H1 (cell line): ENCODE measurements around the gene RNF13. TPM values are rescaled to one million over a fixed set of nuclear protein-coding genes. Genes with fewer than 3 reads are reported as not detected.
A peak's percentile ranks its signal among the peaks of the same experiment; 100 is the strongest.

Experiments used
- CBX8 ChIP-seq: fragments of 300-800, 300-1000 bp; sonication (generic); IDR thresholded peaks from 2 replicates; pipeline ENCODE4 v1.7.1; 2016; ENCODE audit warnings: low read depth, low read length, borderline replicate concordance
- CHD1 ChIP-seq: IDR thresholded peaks from 2 replicates; pipeline ENCODE4 v1.6.1; 2012; ENCODE audit warnings: low read depth, low read length, improper control_type of control experiment
- EP300 ChIP-seq, 2 experiments: IDR thresholded peaks; 1 replicate in 1 of 2; 2 replicates in 1 of 2; pipeline ENCODE4 v1.6.1; 2011 to 2012; ENCODE audit warnings: low read depth in 2 of 2, low read length in 2 of 2, mild to moderate bottlenecking in 2 of 2, borderline replicate concordance in 1 of 2, inconsistent platforms in 1 of 2, moderate library complexity in 1 of 2
- FOSL1 ChIP-seq: IDR thresholded peaks from 2 replicates; pipeline ENCODE4 v1.6.1; 2011; ENCODE audit warnings: mild to moderate bottlenecking, low read depth, low read length, moderate library complexity; ENCODE audit not compliant: insufficient read depth
- GTF2F1 ChIP-seq: IDR thresholded peaks from 2 replicates; pipeline ENCODE4 v1.6.1; 2012; ENCODE audit warnings: low read depth, low read length, improper control_type of control experiment, borderline replicate concordance
- HDAC6 ChIP-seq: IDR thresholded peaks from one replicate; pipeline ENCODE4 v1.7.1; 2012; ENCODE audit warnings: low read depth, mild to moderate bottlenecking, inconsistent platforms, low read length, moderate library complexity
- JUND ChIP-seq: IDR thresholded peaks from 2 replicates; pipeline ENCODE4 v1.6.1; 2011; ENCODE audit warnings: mild to moderate bottlenecking, improper control_type of control experiment, low read length
- KDM1A ChIP-seq: fragments of 200-600, 300-600 bp; sonication (generic); IDR thresholded peaks from 2 replicates; pipeline ENCODE4 v1.7.1; 2016; ENCODE audit warnings: mild to moderate bottlenecking, low read length, borderline replicate concordance
- PHF8 ChIP-seq: fragments of 200-600 bp; sonication (generic); conservative IDR thresholded peaks from 2 replicates; pipeline ENCODE4 v1.7.1; 2012; ENCODE audit warnings: low read depth, mild to moderate bottlenecking, inconsistent platforms, low read length, moderate library complexity
- POLR2AphosphoS5 ChIP-seq: IDR thresholded peaks from 2 replicates; pipeline ENCODE4 v1.6.1; 2011; ENCODE audit warnings: low read depth, low read length
- SAP30 ChIP-seq: fragments of 300-600 bp; sonication (generic); IDR thresholded peaks from 2 replicates; pipeline ENCODE4 v1.7.1; 2012; ENCODE audit warnings: low read length, moderate library complexity, mild to moderate bottlenecking, inconsistent platforms; ENCODE audit not compliant: insufficient read depth, insufficient replicate concordance
- SIN3A ChIP-seq, 2 experiments: IDR thresholded peaks in 1 of 2; conservative IDR thresholded peaks in 1 of 2; 2 replicates each; pipeline ENCODE4 v1.6.1; 2011 to 2012; ENCODE audit warnings: low read length in 2 of 2, improper control_type of control experiment in 1 of 2, low read depth in 1 of 2, mild to moderate bottlenecking in 1 of 2
- SP4 ChIP-seq: IDR thresholded peaks from 2 replicates; pipeline ENCODE4 v1.6.1; 2012; ENCODE audit warnings: low read length, inconsistent platforms
- TCF12 ChIP-seq: IDR thresholded peaks from 2 replicates; pipeline ENCODE4 v1.6.1; 2011; ENCODE audit warnings: low read depth, mild to moderate bottlenecking, low read length
- polyA plus RNA-seq, 7 experiments: library from polyadenylated mRNA; depleted of rRNA in 3 of 7; stranded (reverse) in 5 of 7; unstranded in 2 of 7; fragments of >200 nt in 5 of 7; fragments of 200-250 nt in 2 of 7; gene quantifications; 1 replicate in 5 of 7; 2 replicates in 1 of 7; 4 replicates in 1 of 7; pipeline versions ENCODE4 v1.2.1 to v1.2.3, GENCODE V29; 2011 to 2013; ENCODE audit warnings: missing spikeins in 2 of 7, mixed read lengths in 2 of 7
- total RNA-seq: library from RNA; stranded (reverse); fragmentation: NEBNext Ultra II Directional; extraction: Animal tissue kit (Norgen Biotek cat#: 25700); gene quantifications from 2 replicates; pipeline ENCODE4 v1.2.1, GENCODE V29; 2021
- TF ChIP-seq, protein P1 (sequence below): IDR thresholded peaks from 2 replicates; pipeline ENCODE4 v1.6.1; 2012; ENCODE audit warnings: low read length, inconsistent platforms
- TF ChIP-seq, protein P2 (sequence below): IDR thresholded peaks from 2 replicates; pipeline ENCODE4 v1.6.1; 2012; ENCODE audit warnings: inconsistent platforms
- TF ChIP-seq, protein P3 (sequence below): IDR thresholded peaks from 2 replicates; pipeline ENCODE4 v1.6.1; 2012; ENCODE audit warnings: inconsistent platforms

The RNF13 gene
- total and polyA plus RNA-seq, 2 of the 8 experiments (the other 6 are each of a cell fraction or from before 2014, with no cell fraction given), result 19.4 to 35.4 TPM

DNA sequence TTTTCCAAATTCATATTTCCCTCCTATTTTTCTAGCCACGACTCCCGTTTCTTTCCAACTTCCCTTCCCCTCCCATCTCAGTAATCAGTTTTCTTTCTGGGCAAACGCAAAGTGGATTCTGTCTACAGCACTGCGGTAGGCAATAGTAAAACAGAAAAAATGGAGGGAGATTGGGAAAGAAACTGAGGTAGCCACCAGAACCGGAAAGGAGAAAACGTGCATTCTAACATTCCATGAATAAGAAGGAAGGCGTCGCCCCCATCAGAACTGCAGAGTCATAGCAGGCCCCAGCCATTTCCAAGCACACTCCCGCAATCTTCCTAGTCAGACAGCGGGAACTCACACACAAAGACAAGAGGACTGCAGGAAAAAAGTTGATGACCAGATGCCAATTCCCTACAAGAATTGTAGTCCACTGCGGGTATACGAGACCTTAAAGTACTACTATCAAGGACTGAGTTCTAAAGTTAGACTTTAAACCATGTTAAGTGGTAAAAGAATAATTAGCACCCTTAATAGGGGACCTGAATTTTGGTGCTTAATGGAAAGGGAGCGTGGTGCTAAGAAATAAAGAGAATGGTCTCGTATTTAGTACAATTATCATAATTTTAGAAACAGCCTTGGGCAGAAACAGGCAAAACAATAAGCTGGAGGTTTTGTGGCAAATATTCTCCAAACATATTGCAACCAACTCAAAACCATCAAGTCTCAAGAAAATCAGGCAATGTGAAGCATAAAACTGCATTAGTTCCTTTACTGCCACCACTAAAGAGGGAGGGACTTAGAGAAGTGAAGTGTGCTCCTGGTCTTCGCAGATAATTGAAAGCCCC lies 156.3 kb downstream of the RNF13 start (continued):
- TF ChIP-seq EP300 (IDR thresholded peaks at IDR 0.05; ENCODE audit: borderline replicate concordance in 1 of 2, low read depth in 2 of 2, low read length in 2 of 2), result 0 out of 3 replicates have a peak, but pooled peaks of 1 of the 2 experiments have one; percentile 38
- TF ChIP-seq TCF12, result 0 out of 2 replicates have a peak, but pooled peaks have one; percentile 21
- peak; percentile 87 for TF ChIP-seq POLR2AphosphoS5
- no peak for TF ChIP-seq SAP30
- peak; percentile 82; the same call in 1 of the 2 replicates for TF ChIP-seq SP4
- no peak for TF ChIP-seq KDM1A
- 0 out of 2 replicates have a peak, but pooled peaks have one; percentile 18 for TF ChIP-seq PHF8
- TF ChIP-seq, protein P1, sequence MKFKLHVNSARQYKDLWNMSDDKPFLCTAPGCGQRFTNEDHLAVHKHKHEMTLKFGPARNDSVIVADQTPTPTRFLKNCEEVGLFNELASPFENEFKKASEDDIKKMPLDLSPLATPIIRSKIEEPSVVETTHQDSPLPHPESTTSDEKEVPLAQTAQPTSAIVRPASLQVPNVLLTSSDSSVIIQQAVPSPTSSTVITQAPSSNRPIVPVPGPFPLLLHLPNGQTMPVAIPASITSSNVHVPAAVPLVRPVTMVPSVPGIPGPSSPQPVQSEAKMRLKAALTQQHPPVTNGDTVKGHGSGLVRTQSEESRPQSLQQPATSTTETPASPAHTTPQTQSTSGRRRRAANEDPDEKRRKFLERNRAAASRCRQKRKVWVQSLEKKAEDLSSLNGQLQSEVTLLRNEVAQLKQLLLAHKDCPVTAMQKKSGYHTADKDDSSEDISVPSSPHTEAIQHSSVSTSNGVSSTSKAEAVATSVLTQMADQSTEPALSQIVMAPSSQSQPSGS, result peak; percentile 72
- TF ChIP-seq GTF2F1, result peak; percentile 69; the same call in 1 of the 2 replicates
- TF ChIP-seq CBX8, result no peak
- TF ChIP-seq, protein P2, sequence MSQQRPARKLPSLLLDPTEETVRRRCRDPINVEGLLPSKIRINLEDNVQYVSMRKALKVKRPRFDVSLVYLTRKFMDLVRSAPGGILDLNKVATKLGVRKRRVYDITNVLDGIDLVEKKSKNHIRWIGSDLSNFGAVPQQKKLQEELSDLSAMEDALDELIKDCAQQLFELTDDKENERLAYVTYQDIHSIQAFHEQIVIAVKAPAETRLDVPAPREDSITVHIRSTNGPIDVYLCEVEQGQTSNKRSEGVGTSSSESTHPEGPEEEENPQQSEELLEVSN, result peak; percentile 62
- TF ChIP-seq, protein P3, sequence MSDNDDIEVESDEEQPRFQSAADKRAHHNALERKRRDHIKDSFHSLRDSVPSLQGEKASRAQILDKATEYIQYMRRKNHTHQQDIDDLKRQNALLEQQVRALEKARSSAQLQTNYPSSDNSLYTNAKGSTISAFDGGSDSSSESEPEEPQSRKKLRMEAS, result peak; percentile 45
- TF ChIP-seq FOSL1, result no peak
- no peak for TF ChIP-seq JUND
- no peak for TF ChIP-seq HDAC6
- no peak for TF ChIP-seq CHD1
- TF ChIP-seq SIN3A (conservative IDR thresholded peaks at IDR 0.05 in 1 of 2, IDR thresholded peaks at IDR 0.05 in 1 of 2; ENCODE audit: low read depth in 1 of 2, low read length in 2 of 2), result 0 out of 4 replicates have a peak, but pooled peaks of 1 of the 2 experiments have one; percentile 35
